Ascending aorta (tissue), 2 donors: ENCODE results near the gene STARD4. TPM values are rescaled to one million over a fixed set of nuclear protein-coding genes. Genes with fewer than 3 reads are reported as not detected.

Source experiments
- DNase-seq, 2 donors: peaks; one replicate each; pipeline ENCODE4 v3.0.0-alpha.2; 2019; ENCODE audit warnings: low spot score in 2 of 2
- H3K27ac ChIP-seq, 2 donors: fragments of 200-600 bp; sonication (generic); one replicate each; pipeline ENCODE4 v1.5.1; 2016 to 2017; ENCODE audit warnings: mild to moderate bottlenecking in 1 of 2
- H3K27me3 ChIP-seq: fragments of 200-600 bp; sonication (generic); one replicate; pipeline ENCODE4 v1.5.1; 2017
- H3K36me3 ChIP-seq, 2 donors: fragments of 200-600 bp; sonication (generic); one replicate each; pipeline ENCODE4 v1.5.1; 2016
- H3K4me1 ChIP-seq, 2 donors: fragments of 200-600 bp; sonication (generic); one replicate each; pipeline ENCODE4 v1.5.1; 2016 to 2017; ENCODE audit warnings: mild to moderate bottlenecking in 1 of 2
- H3K4me3 ChIP-seq, 2 donors: fragments of 200-600 bp; sonication (generic); one replicate each; pipeline ENCODE4 v1.5.1; 2016 to 2017; ENCODE audit warnings: mild to moderate bottlenecking in 1 of 2
- H3K9me3 ChIP-seq, 2 donors: fragments of 200-600 bp; sonication (generic); one replicate each; pipeline ENCODE4 v1.5.1; 2016
- intact Hi-C: fragments of 100-400 bp; cut with DNase I; formaldehyde crosslinking; loops from one replicate; pipeline ENCODE4 v1.15.1; 2023
- total RNA-seq: library from RNA; depleted of rRNA; stranded (reverse); fragments of >200 nt; gene quantifications from one replicate; pipeline ENCODE4 v1.1.0, GENCODE V29; 2016
- TF ChIP-seq, protein P1 (sequence below), 3 experiments: fragments of 200-600 bp in 2 of 3; fragments of 450-650 bp in 1 of 3; sonication (generic) in 2 of 3; IDR thresholded peaks; one replicate each; pipeline ENCODE4 v1.5.1; 2016 to 2019; ENCODE audit warnings: antibody characterized with exemption in 3 of 3, mild to moderate bottlenecking in 1 of 3, moderate library complexity in 1 of 3

The STARD4 gene
- total RNA-seq, 1 donor from 2014 or later: 1.5 TPM

DNA sequence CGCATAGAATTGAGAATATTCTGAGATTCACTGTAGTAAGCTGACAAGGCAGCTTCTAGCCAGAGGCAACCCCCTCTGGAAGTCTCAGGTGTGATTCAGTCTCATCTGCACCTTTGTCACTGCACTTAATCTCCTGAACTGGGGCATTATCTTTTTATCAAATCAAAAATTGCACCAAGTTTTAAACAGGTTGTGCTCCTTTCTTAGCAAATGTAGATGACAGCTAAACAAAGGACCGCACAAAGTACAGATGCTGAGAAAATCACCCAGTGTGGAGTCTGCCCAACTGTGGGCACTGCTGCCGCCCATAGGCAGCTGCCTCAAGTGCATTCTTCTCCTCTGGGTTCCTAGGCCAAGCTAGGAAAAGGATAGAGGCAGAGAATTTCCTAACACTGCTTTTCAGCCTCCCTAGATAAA is 51.1 kb downstream of the STARD4 start:
- H3K27ac ChIP-seq: no peak overlapping the region
- intact Hi-C loops: no loop called here
- H3K9me3 ChIP-seq: no peaks in the 10 kb centered on the region
- no peaks in the 10 kb centered on the region for H3K4me1 ChIP-seq
- no peaks in the 10 kb centered on the region for H3K27me3 ChIP-seq
- DNase-seq: no peak
- TF ChIP-seq, protein P1, sequence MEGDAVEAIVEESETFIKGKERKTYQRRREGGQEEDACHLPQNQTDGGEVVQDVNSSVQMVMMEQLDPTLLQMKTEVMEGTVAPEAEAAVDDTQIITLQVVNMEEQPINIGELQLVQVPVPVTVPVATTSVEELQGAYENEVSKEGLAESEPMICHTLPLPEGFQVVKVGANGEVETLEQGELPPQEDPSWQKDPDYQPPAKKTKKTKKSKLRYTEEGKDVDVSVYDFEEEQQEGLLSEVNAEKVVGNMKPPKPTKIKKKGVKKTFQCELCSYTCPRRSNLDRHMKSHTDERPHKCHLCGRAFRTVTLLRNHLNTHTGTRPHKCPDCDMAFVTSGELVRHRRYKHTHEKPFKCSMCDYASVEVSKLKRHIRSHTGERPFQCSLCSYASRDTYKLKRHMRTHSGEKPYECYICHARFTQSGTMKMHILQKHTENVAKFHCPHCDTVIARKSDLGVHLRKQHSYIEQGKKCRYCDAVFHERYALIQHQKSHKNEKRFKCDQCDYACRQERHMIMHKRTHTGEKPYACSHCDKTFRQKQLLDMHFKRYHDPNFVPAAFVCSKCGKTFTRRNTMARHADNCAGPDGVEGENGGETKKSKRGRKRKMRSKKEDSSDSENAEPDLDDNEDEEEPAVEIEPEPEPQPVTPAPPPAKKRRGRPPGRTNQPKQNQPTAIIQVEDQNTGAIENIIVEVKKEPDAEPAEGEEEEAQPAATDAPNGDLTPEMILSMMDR (IDR thresholded peaks at IDR 0.05): peak in 1 of 3 experiments; percentile 31
- H3K4me3 ChIP-seq: no peak overlapping the region
- H3K36me3 ChIP-seq: no peaks in the 10 kb centered on the region

GRCh38 chr5:111454776-111455175 is 57.6 kb downstream of the STARD4 start:
- DNase-seq: no peak
- TF ChIP-seq, protein P1 (IDR thresholded peaks at IDR 0.05): no peak
- intact Hi-C loops: no loop called here
- H3K27me3 ChIP-seq: no peaks in the 10 kb centered on the region
- H3K4me3 ChIP-seq: no peak overlapping the region
- no peaks in the 10 kb centered on the region for H3K9me3 ChIP-seq
- no peaks in the 10 kb centered on the region for H3K36me3 ChIP-seq
- no peak overlapping the region for H3K27ac ChIP-seq
- H3K4me1 ChIP-seq: no peaks in the 10 kb centered on the region

DNA sequence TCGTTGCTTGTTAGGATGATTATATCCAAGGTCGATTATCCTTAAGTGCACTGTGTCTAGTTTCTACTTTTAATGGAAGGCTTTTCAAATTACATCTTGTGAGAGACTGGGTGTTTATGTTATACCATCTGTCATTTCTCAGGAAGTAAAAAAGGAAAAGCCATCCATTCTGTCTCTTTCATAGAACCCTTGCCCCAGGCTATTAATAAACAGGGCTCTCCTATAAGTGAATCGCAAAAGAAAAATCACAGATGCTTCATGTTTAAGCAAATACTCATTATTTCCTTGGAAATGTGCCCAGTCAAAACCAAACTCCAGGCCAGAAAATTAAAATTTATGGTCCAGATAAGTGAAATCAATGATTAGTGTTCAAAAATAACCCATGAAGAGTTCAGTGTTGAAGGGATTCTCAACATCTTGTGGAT is 58.1 kb downstream of the STARD4 start:
- Histone ChIP-seq H3K9me3 (no peaks in the 10 kb centered on the region), H3K4me1 (no peaks in the 10 kb centered on the region), H3K27me3 (no peaks in the 10 kb centered on the region), H3K36me3 (no peaks in the 10 kb centered on the region), H3K27ac (no peak overlapping the region), H3K4me3 (no peak overlapping the region)
- intact Hi-C loops: no loop called here
- TF ChIP-seq, protein P1 (IDR thresholded peaks at IDR 0.05): no peak
- DNase-seq: no peak

GRCh38 chr5:111453747-111454146 is 58.6 kb downstream of the STARD4 start:
- no peaks in the 10 kb centered on the region for H3K9me3 ChIP-seq

GRCh38 chr5:111453295-111453694 is 59.0 kb downstream of the STARD4 start:
- Histone ChIP-seq H3K9me3 (no peaks in the 10 kb centered on the region), H3K27ac (no peak overlapping the region), H3K27me3 (no peaks in the 10 kb centered on the region), H3K4me1 (no peaks in the 10 kb centered on the region), H3K36me3 (no peaks in the 10 kb centered on the region), H3K4me3 (no peak overlapping the region)
- no peak for DNase-seq
- intact Hi-C loops: no loop called here
- TF ChIP-seq, protein P1 (IDR thresholded peaks at IDR 0.05): no peak

More at GRCh38 chr5:111453747-111454146, 58.6 kb downstream of the STARD4 start:
- Histone ChIP-seq H3K36me3 (no peaks in the 10 kb centered on the region), H3K4me3 (no peak overlapping the region), H3K4me1 (no peaks in the 10 kb centered on the region), H3K27ac (no peak overlapping the region), H3K27me3 (no peaks in the 10 kb centered on the region)
- intact Hi-C loops: no loop called here
- TF ChIP-seq, protein P1 (IDR thresholded peaks at IDR 0.05): no peak
- DNase-seq: no peak

DNA sequence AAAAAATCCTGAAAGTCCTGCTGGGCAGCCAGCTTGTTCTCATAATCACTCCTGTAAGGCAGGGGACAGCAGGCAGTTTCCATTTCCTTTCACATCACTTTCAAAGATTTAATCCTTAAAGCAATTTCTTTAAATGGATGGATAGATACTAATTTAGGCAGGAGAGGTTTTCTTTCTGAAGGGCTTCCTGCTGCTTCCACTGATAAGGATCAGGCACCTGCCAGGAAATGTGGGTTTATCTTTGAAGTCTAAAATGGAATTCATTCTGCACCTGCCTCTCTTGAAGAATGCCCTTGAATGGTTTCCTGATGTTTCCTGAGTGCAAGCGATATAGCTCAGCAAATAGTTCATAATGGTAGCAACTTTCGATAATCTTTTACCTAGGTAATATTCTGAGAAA is 64.5 kb downstream of the STARD4 start:
- DNase-seq: no peak
- intact Hi-C loops: no loop called here
- no peaks in the 10 kb centered on the region for H3K27me3 ChIP-seq
- H3K9me3 ChIP-seq: no peaks in the 10 kb centered on the region
- TF ChIP-seq, protein P1 (IDR thresholded peaks at IDR 0.05): no peak
- H3K36me3 ChIP-seq: no peaks in the 10 kb centered on the region
- H3K27ac ChIP-seq: no peak overlapping the region
- no peak overlapping the region for H3K4me3 ChIP-seq
- H3K4me1 ChIP-seq: no peaks in the 10 kb centered on the region
